Coronary artery (tissue), 2 donors: Measurements from ENCODE around the gene MAP6.

Experiments
- DNase-seq: peaks from one replicate; pipeline ENCODE4 v3.0.0-alpha.2; 2017; ENCODE audit warnings: low spot score
- H3K27ac ChIP-seq, 2 donors: fragments of 200-600 bp; sonication (generic); one replicate each; pipeline ENCODE4 v1.5.1; 2016 to 2019
- H3K4me3 ChIP-seq: fragments of 200-600 bp; sonication (generic); 2 replicates; pipeline ENCODE4 v1.5.1; 2016; ENCODE audit warnings: mild to moderate bottlenecking, moderate library complexity
- CTCF ChIP-seq: fragments of 200-600 bp; sonication (generic); IDR thresholded peaks from one replicate; pipeline ENCODE4 v1.5.1; 2019; ENCODE audit warnings: antibody characterized with exemption

The MAP6 gene

GRCh38 chr11:75667255-75667830, 1.5 kb downstream of the MAP6 start:
- Histone ChIP-seq H3K27ac (peak overlapping the region; percentile 62 to 83), H3K4me3 (peak overlapping the region; percentile 81)
- no peak for TF ChIP-seq CTCF
- no peak for DNase-seq

- TF ChIP-seq CTCF = no peak
- Histone ChIP-seq H3K27ac (no peak overlapping the region), H3K4me3 (no peak overlapping the region)
- no peak for DNase-seq
Measured at GRCh38 chr11:75665990-75666389, 2.8 kb downstream of the MAP6 start.

- no peak for DNase-seq
Measured at GRCh38 chr11:75665126-75665525, 3.7 kb downstream of the MAP6 start.

GRCh38 chr11:75664389-75664788, 4.4 kb downstream of the MAP6 start:
- DNase-seq = no peak
- Histone ChIP-seq H3K4me3 (no peak overlapping the region), H3K27ac (no peak overlapping the region)
- no peak for TF ChIP-seq CTCF

More at GRCh38 chr11:75665126-75665525, 3.7 kb downstream of the MAP6 start:
- Histone ChIP-seq H3K4me3 (no peak overlapping the region), H3K27ac (no peak overlapping the region)
- no peak for TF ChIP-seq CTCF

GRCh38 chr11:75663808-75664207, 5.0 kb downstream of the MAP6 start:
- no peak overlapping the region for H3K27ac ChIP-seq
- DNase-seq = no peak
- no peak overlapping the region for H3K4me3 ChIP-seq
- TF ChIP-seq CTCF = no peak

GRCh38 chr11:75659836-75660235, 9.0 kb downstream of the MAP6 start:
- no peak for DNase-seq
- Histone ChIP-seq H3K4me3 (no peak overlapping the region), H3K27ac (no peak overlapping the region)
- TF ChIP-seq CTCF = no peak

GRCh38 chr11:75656044-75656727, 12.7 kb downstream of the MAP6 start:
- no peak for TF ChIP-seq CTCF
- H3K4me3 ChIP-seq = no peak overlapping the region
- peak overlapping the region in 1 of 2 donors; percentile 48 for H3K27ac ChIP-seq
- no peak for DNase-seq
